RPMI8226 (cell line): ENCODE measurements around the gene LHFPL3.
"Not testable (repeated sequence)": the region's sequence is repeated elsewhere in the genome, so short reads cannot be mapped to it uniquely, and the experiment has no call there.

Experiments used
- DNase-seq: peaks from one replicate; pipeline ENCODE4 v3.0.0-alpha.2; 2015

LHFPL3 gene

DNA sequence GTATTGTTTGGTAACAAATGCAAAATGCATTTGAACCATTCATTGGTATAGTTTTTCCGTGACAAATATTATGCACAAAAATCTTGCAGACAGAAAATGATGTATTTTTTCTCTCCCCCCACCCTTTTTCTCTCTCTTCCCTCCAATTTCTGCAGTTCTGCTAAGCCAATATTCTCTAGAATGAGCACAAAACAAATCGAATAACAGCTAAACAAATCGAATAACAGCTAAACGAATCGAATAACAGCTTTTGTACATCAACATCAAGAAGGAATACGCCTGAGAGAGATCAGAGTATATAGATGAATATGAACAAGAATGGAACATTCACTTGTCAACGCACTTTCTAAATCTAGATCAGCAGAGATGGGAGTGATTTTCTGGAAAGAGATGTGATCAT, 577.6 kb downstream of the LHFPL3 start:
- DNase-seq, result no peak

DNA sequence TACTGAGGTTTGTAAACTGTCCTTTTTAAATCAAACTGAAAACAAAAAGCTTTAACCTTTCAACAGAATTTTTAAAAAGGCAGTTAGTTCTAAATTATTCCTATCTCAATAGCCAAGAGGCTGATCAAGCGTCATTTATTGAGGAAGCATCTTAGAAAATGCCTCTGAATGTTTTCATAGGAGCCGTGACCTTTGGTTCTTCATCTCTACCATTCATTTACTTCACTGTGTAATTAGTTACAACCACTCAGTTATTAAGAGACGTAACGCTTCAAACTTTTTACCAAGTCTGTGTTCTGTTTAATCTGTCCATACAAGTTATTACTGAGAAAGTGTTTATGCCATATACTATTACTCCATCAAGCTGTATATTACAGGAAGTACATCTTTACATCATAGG, 578.2 kb downstream of the LHFPL3 start:
- no peak for DNase-seq

- no peak for DNase-seq
Observed at GRCh38 chr7:104908636-104909035, 580.2 kb downstream of the LHFPL3 start.

DNA sequence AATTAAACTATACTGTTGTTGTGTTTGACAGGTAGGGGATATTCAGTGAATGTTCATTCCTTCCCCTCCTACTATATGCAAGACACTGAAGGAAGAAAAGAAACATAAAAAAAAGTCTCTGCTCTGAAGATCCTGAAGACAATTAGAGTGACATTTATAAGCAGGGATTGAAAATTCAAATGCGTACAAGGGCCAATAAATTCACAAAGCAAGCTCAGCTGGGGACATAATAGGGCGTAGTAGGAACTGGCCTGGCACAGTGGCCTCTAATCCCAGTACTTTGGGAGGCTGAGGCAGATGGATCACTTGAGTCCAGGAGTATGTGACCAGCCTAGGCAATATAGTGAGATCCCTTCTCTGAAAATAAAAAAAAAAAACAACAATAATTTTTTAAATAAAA, 580.7 kb downstream of the LHFPL3 start:
- DNase-seq, result no peak

- no peak for DNase-seq
Observed at GRCh38 chr7:104914421-104914820, 586.0 kb downstream of the LHFPL3 start.

DNA sequence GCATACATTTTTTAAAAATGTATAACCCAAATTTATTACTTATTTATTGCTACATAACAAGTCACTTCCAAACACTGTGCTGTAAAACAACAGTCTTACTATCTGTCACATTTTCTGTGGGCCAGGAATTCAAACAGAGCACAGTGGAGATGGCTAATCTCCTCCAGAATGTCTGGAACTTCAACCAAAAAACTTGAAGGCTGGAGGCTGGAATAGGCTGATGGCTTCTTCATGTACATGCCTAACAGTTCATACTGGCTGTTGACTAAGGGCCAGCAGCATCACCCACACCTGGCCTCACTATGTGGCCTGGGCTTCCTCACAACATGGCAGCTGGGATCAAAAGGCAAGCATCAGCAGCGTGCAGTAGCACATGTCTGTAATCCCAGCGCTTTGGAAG, 593.2 kb downstream of the LHFPL3 start:
- DNase-seq, result no peak

GRCh38 chr7:104922182-104923009, 594.0 kb downstream of the LHFPL3 start:
- no peak for DNase-seq

DNA sequence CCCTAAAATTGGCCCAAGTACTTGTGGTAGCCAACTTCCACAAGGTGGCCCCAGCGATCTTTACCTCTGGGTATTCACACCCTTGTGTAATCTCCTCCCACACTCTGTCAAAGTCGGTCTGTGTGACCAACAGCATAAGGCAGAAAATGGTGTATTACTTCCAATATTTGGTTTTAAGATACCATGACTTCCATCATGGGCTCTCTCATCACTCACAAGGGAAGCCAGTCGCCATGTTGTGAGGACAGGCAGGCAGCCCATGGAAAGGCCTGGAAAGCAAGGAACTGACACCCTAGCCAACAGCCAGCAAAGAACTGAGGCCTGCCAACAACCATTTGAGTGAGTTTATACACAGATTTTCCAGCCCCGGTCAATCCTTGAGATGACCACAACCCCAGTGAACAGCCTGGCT, 594.6 kb downstream of the LHFPL3 start:
- DNase-seq, result peak; percentile 96

GRCh38 chr7:104926189-104926588, 597.8 kb downstream of the LHFPL3 start:
- DNase-seq, result not testable (repeated sequence)

GRCh38 chr7:104926601-104927041, 598.2 kb downstream of the LHFPL3 start:
- DNase-seq, result no peak

DNA sequence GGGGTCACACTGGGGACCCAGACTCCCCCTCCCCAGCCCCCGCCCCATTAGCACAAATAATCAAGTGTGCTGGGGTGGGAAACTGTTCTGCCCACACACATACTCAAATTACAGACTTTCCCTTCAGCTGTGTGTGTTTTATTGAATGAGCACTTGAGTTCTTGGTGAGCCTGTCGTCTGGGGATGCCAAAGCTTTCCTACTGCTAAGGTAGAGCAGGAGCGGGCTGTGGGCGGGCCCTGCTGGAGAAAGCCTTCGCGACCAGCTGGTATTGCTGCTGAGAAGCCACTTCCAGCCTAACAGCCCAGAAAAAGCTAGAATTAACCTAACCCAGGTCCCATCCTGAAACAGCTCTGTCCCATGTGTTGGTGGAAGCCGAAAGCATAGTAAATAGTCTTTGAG, 598.7 kb downstream of the LHFPL3 start:
- no peak for DNase-seq

GRCh38 chr7:104928721-104929400, 600.5 kb downstream of the LHFPL3 start:
- DNase-seq, result no peak

DNA sequence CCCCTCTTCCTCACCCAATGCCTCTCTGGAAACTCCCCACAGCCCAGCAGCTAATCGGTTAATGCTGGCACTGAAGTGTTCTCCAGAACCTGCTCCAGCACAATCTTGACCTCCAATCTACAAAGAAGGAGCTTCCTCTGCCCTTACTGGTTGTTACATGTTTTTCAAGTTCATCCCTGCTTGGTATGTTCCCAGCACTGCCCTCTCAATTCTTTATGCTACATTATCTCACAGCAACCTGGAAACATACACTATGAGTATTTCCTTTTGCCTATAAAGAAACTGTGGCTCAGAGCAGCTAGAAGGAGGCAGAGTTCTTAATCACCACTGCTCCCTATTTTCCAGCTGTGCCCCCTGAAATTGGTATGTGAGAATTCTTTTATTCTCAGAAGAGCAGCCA, 601.5 kb downstream of the LHFPL3 start:
- DNase-seq, result no peak

DNA sequence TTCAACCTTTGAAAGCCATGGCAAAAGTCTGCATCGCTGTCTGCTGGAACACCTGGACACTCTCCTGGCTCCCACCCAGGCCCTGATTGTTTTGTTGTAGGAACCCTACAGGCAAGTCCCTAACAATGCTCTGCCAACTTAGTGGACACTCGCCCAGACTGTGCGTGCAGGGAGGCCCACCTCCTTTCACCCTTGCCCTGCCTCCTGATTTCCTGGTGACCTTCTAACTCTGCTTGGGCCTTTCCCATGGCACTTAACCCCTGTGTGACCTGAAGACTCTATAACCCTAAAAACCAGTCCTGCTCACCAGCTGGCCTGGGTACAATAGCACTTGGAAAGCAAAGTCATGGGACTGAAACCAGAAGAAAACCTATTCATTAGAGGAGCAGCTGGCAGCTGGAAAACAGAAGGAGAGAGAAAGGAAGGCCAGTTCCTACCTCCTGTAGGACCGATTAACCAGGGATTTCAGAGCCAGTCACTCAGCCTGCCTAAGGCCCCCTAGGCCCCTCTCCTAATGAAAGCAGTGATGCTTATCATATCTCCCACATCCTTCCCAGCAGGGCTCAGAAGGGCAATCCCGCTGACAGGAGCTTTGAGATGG, 602.9 kb downstream of the LHFPL3 start:
- DNase-seq, result peak; percentile 66

DNA sequence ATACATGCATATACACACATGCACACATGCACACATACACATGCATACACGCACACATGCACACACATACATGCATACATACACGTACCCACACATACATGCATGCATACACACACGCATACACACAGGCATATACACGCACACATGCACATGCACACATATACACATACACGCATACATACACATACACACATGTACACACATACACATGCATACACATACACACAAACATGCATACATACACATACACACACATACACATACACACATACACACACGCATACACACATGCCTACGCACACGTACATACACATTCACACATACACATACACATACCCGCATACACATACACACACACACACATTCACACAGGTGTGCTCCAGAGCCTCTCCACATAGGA, 604.6 kb downstream of the LHFPL3 start:
- no peak for DNase-seq

- no peak for DNase-seq
Observed at GRCh38 chr7:104933521-104933988, 605.2 kb downstream of the LHFPL3 start.

DNA sequence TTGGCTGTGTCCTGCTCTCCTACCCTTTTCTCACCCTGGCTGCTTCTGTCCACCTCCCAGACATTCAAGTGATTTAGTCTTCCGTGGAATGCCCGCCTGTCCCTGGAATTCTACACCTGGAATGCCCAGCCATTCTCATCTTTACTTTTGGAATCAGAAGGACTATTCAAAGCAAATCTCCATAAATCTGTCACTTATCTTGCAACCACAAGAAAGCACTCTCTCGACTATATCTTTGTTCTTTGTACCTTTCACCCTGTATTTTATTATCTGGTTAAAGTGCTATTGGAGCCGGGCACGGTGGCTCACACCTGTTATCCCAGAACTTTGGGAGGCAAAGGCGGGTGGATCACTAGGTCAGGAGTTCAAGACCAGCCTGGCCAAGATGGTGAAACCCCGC, 606.3 kb downstream of the LHFPL3 start:
- no peak for DNase-seq

DNA sequence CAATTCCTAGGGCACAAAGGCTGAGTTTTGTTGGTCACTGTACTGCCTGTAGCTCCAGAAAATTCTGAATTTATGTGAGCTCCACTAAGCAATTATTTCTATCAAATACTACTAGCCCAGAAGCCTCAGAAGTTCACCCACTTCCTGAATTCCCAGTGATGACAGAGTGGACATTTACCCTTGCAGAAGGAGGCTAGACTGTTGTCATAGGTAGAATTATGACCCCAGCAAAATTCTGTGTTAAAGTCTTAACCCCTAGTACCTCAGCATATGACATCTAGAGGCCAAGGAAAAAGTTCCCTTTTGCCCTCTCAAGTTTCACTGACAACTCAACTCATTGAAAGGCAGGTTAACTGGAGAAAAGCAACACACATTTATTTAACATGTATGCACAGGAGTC, 606.9 kb downstream of the LHFPL3 start:
- DNase-seq, result no peak

DNA sequence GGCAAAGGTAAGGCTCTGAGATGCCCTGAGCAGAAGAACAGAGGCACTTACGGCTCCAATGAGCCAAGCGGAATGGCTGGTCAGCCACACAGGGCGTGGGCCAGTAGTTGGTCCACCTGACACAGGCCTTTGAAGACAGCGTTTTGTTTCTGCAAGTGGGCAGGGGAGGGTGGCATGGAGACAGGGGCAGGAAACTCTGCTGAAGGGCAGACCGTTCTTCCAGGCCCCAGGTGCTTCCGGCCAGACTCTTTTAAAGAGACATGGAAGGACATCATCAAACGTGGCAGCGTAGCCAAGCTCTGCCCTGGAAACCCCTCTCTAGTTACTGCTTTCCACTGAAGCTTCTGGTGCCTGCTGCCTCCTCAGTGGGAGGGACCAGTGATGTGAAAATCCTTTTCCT, 608.1 kb downstream of the LHFPL3 start:
- DNase-seq, result peak; percentile 71

- not testable (repeated sequence) for DNase-seq
Observed at GRCh38 chr7:104937489-104937888, 609.1 kb downstream of the LHFPL3 start.

- DNase-seq, result peak; percentile 86
Observed at GRCh38 chr7:104938741-104939390, 610.5 kb downstream of the LHFPL3 start.

DNA sequence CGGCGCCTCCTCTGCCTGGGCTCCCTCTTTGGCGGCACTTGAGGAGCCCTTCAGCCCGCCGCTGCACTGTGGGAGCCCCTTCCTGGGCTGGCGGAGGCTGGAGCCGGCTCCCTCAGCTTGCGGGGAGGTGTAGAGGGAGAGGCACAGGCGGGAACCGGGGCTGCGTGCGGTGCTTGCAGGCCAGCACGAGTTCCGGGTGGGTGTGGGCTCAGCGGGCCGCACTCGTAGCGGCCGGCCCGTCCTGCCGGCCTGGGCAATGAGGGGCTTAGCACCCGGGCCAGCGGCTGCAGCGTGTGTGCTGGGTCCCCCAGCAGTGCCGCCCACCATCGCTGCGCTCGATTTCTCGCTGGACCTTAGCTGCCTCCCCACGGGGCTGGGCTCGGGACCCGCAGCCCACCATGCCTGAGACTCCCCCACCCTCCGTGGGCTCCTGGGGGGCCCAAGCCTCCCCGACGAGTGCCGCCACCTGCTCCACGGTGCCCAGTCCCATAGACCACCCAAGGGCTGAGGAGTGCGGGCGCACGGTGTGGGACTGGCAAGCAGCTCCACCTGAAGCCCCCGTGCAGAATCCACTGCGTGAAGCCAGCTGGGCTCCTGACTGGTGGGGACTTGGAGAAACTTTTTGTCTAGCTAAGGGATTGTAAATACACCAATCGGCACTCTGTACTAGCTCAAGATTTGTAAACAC, 611.8 kb downstream of the LHFPL3 start:
- no peak for DNase-seq
